Caki2 (cell line): ENCODE data around the gene DAD1. TPM values are rescaled to one million over a fixed set of nuclear protein-coding genes. Genes with fewer than 3 reads are reported as not detected.
"Not testable (repeated sequence)": the region's sequence is repeated elsewhere in the genome, so short reads cannot be mapped to it uniquely, and the experiment has no call there.

Experiments
- DNase-seq: peaks from one replicate; pipeline ENCODE4 v3.0.0-alpha.2; 2015; ENCODE audit warnings: low read depth
- in situ Hi-C: cut with HindIII; loops from 2 replicates; pipeline ENCODE4 v1.10.0; 2016; ENCODE audit warnings: low sequenced_read_pairs, low pct_unique_long_range_greater_than_20kb, mixed read lengths
- total RNA-seq: library from RNA; depleted of rRNA; stranded (reverse); fragments of >200 nt; shearing (Covaris generic); gene quantifications from 2 replicates; pipeline ENCODE4 v1.2.3, GENCODE V29; 2014; ENCODE audit warnings: low replicate concordance

Gene DAD1
- total RNA-seq, 1 experiment from 2014 or later, result 398 TPM

- no peak for DNase-seq
- in situ Hi-C loops, result no loop called here
These were observed 13.0 kb upstream of the DAD1 start for GRCh38 chr14:22601996-22602395.

- in situ Hi-C loops, result no loop called here
- no peak for DNase-seq
These were observed 12.4 kb upstream of the DAD1 start for GRCh38 chr14:22601456-22601855.

- no peak for DNase-seq
These were observed 11.0 kb upstream of the DAD1 start for GRCh38 chr14:22600027-22600426.

GRCh38 chr14:22599349-22599748 is 10.3 kb upstream of the DAD1 start:
- no peak for DNase-seq
- in situ Hi-C loops, result no loop called here

More at GRCh38 chr14:22600027-22600426, 11.0 kb upstream of the DAD1 start:
- in situ Hi-C loops, result no loop called here

GRCh38 chr14:22598896-22599244 is 9.8 kb upstream of the DAD1 start:
- in situ Hi-C loops, result no loop called here
- DNase-seq, result peak; percentile 58

- in situ Hi-C loops, result no loop called here
- DNase-seq, result peak; percentile 66
These were observed 9.3 kb upstream of the DAD1 start, which contains the start of gene ABHD4 for GRCh38 chr14:22598099-22598895. Gene ABHD4, plus strand, starts transcription at chr14:22598300. Its CDS starts 7 bp downstream, at chr14:22598307.

GRCh38 chr14:22597771-22598098 is 8.7 kb upstream of the DAD1 start:
- DNase-seq, result no peak
- in situ Hi-C loops, result no loop called here

GRCh38 chr14:22597265-22597664 is 8.2 kb upstream of the DAD1 start:
- in situ Hi-C loops, result no loop called here
- no peak for DNase-seq

- in situ Hi-C loops, result no loop called here
- no peak for DNase-seq
These were observed 7.4 kb upstream of the DAD1 start for GRCh38 chr14:22596354-22596879.

- in situ Hi-C loops, result no loop called here
These were observed 5.2 kb upstream of the DAD1 start for GRCh38 chr14:22594156-22594716.

GRCh38 chr14:22593601-22594000 is 4.6 kb upstream of the DAD1 start:
- no peak for DNase-seq
- in situ Hi-C loops, result no loop called here

More at GRCh38 chr14:22594156-22594716, 5.2 kb upstream of the DAD1 start:
- DNase-seq, result no peak

GRCh38 chr14:22593189-22593588 is 4.2 kb upstream of the DAD1 start:
- in situ Hi-C loops, result no loop called here
- no peak for DNase-seq

- in situ Hi-C loops, result no loop called here
- no peak for DNase-seq
These were observed 413 bp downstream of the DAD1 start for GRCh38 chr14:22588526-22589095.

- DNase-seq, in situ Hi-C loops: not testable (repeated sequence)
These were observed 1.2 kb downstream of the DAD1 start for GRCh38 chr14:22587677-22588422.

GRCh38 chr14:22587247-22587646 is 1.8 kb downstream of the DAD1 start:
- in situ Hi-C loops, result no loop called here
- DNase-seq, result no peak

- no peak for DNase-seq
- in situ Hi-C loops, result no loop called here
These were observed 5.0 kb downstream of the DAD1 start for GRCh38 chr14:22583994-22584393.

GRCh38 chr14:22580625-22581024 is 8.4 kb downstream of the DAD1 start:
- no peak for DNase-seq
- in situ Hi-C loops, result no loop called here

- in situ Hi-C loops, result no loop called here
- no peak for DNase-seq
These were observed 9.1 kb downstream of the DAD1 start for GRCh38 chr14:22579881-22580280.

- in situ Hi-C loops, result no loop called here
- DNase-seq, result no peak
These were observed 9.8 kb downstream of the DAD1 start for GRCh38 chr14:22579236-22579635.
